HEK293T (cell line): ENCODE data around the gene GABRG3.

Experiments used
- BHLHE40 ChIP-seq: fragments of 450-650 bp; IDR thresholded peaks from 2 replicates; pipeline ENCODE4 v1.6.1; 2016; ENCODE audit warnings: mild to moderate bottlenecking, moderate library complexity, borderline replicate concordance
- ELF4 ChIP-seq: fragments of 450-650 bp; IDR thresholded peaks from 2 replicates; pipeline ENCODE4 v1.6.1; 2017; ENCODE audit warnings: antibody characterized with exemption
- FOXA1 ChIP-seq: fragments of 450-650 bp; IDR thresholded peaks from 2 replicates; pipeline ENCODE4 v1.6.1; 2016; ENCODE audit warnings: mild to moderate bottlenecking
- FOXK2 ChIP-seq: fragments of 450-650 bp; IDR thresholded peaks from 2 replicates; pipeline ENCODE4 v1.6.1; 2016; ENCODE audit warnings: mild to moderate bottlenecking
- FOXM1 ChIP-seq: fragments of 450-650 bp; IDR thresholded peaks from 2 replicates; pipeline ENCODE4 v1.6.1; 2017; ENCODE audit warnings: mild to moderate bottlenecking, borderline replicate concordance
- L3MBTL2 ChIP-seq: fragments of 450-650 bp; conservative IDR thresholded peaks from 2 replicates; pipeline ENCODE4 v1.6.1; 2016; ENCODE audit warnings: mild to moderate bottlenecking
- LEF1 ChIP-seq: fragments of 450-650 bp; IDR thresholded peaks from 2 replicates; pipeline ENCODE4 v1.6.1; 2017; ENCODE audit warnings: mild to moderate bottlenecking, borderline replicate concordance
- NFRKB ChIP-seq: fragments of 450-650 bp; IDR thresholded peaks from 2 replicates; pipeline ENCODE4 v1.6.1; 2016; ENCODE audit warnings: mild to moderate bottlenecking, moderate library complexity
- SP1 ChIP-seq: fragments of 450-650 bp; IDR thresholded peaks from 2 replicates; pipeline ENCODE4 v1.6.1; 2017
- SUZ12 ChIP-seq: fragments of 450-650 bp; IDR thresholded peaks from 2 replicates; pipeline ENCODE4 v1.6.1; 2016; ENCODE audit warnings: mild to moderate bottlenecking
- TARDBP ChIP-seq: fragments of 450-650 bp; IDR thresholded peaks from 2 replicates; pipeline ENCODE4 v1.6.1; 2016
- ZNF384 ChIP-seq: fragments of 450-650 bp; IDR thresholded peaks from 2 replicates; pipeline ENCODE4 v1.6.1; 2016

DNA sequence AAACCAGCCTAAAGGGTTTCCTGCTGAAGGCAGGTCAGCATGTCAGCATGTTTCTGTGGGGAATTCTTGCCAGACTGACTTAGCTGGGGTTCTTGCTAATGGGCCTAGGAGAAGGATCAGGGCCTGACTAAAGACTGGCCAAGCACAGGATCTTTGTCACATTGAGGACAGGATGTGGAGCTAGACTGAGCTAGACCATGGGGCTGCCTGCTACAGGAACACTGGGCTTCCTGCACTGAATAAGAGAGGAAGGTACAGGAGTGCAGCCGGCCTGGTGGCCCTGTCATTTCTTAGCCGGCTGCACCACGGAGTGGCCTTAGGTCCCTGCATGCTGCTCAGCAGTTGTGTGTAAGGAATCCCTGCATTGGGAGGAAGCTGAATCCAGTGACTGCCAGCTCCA is 68.2 kb downstream of the GABRG3 start:
- TF ChIP-seq FOXK2, result no peak
- no peak for TF ChIP-seq FOXM1
- no peak for TF ChIP-seq ZNF384
- TF ChIP-seq L3MBTL2, result no peak
- no peak for TF ChIP-seq BHLHE40
- TF ChIP-seq LEF1, result no peak
- TF ChIP-seq SUZ12, result no peak
- TF ChIP-seq SP1, result no peak
- no peak for TF ChIP-seq NFRKB
- TF ChIP-seq FOXA1, result no peak
- no peak for TF ChIP-seq ELF4
- no peak for TF ChIP-seq TARDBP
